K562 (cell line): Measurements from ENCODE around the gene DNAAF1. TPM values are rescaled to one million over a fixed set of nuclear protein-coding genes. Genes with fewer than 3 reads are reported as not detected.
A peak's percentile ranks its signal among the peaks of the same experiment; 100 is the strongest.

Experiments
- ATAC-seq: fragments of 200-7000 bp; cut with Tn5 transposase; 3 replicates; pipeline ENCODE4 v1.9.1; 2020; ENCODE audit warnings: moderate library complexity
- BruUV-seq: library from RNA; stranded (reverse); fragments of 400-500 nt; replicated peaks from 2 replicates; lab custom pipeline; 2021; lab: Mats Ljungman, UMichigan
- CTCF ChIA-PET: fragments of 300-600 bp; formaldehyde crosslinking; extraction: SDS; loops from one replicate; lab custom pipeline; 2021; ENCODE audit warnings: low intra/inter-chr PET ratio; lab: Yijun Ruan, JAX
- POLR2A ChIA-PET: fragments of 300-600, 350-650 bp; sonication (Branson Sonifier 250); formaldehyde crosslinking; extraction: SDS; loops from one replicate; lab custom pipeline; 2021; ENCODE audit warnings: antibody characterized with exemption, inconsistent platforms; lab: Yijun Ruan, JAX
- DNase-seq, 4 experiments: peaks; one replicate each; pipeline versions ENCODE4 v3.0.0 to v3.0.0-alpha.2; 2011 to 2018; ENCODE audit warnings: low spot score in 3 of 4, mixed read lengths in 3 of 4; ENCODE audit errors: extremely low read depth in 1 of 4
- FAIRE-seq: peaks from 2 replicates; lab custom pipeline; 2011; peaks lifted over from hg19 to GRCh38; lab: Jason Lieb, UNC
- H2AFZ ChIP-seq: 2 replicates; pipeline ENCODE4 v1.6.0; 2011; ENCODE audit warnings: low read depth, low read length, control low read depth, inconsistent platforms
- H3K27ac ChIP-seq: fragments of 200-600 bp; 3 replicates; pipeline ENCODE4 v1.8.0; 2011; ENCODE audit warnings: low read depth, mild to moderate bottlenecking, control low read depth, inconsistent platforms, low read length, moderate library complexity, mixed read lengths; ENCODE audit errors: extremely low read depth
- H3K27me3 ChIP-seq, 2 experiments: fragments of 300-600 bp in 1 of 2; 2 replicates in 1 of 2; 3 replicates in 1 of 2; pipeline versions ENCODE4 v1.6.0 to v1.8.0; 2011; ENCODE audit warnings: inconsistent platforms in 2 of 2, low read length in 2 of 2, mild to moderate bottlenecking in 1 of 2, mixed read lengths in 1 of 2, moderate library complexity in 1 of 2; ENCODE audit not compliant: control insufficient read depth in 2 of 2, insufficient read depth in 2 of 2
- H3K36me3 ChIP-seq: fragments of 300-600 bp; 3 replicates; pipeline ENCODE4 v1.8.0; 2011; ENCODE audit warnings: mild to moderate bottlenecking, low read length, inconsistent platforms; ENCODE audit not compliant: control insufficient read depth, insufficient read depth
- H3K4me1 ChIP-seq, 2 experiments: fragments of 200-600 bp in 1 of 2; replicated peaks in 1 of 2; 2 replicates in 1 of 2; 3 replicates in 1 of 2; pipeline versions ENCODE4 v1.5.1 to v1.8.0; 2011; ENCODE audit warnings: inconsistent platforms in 2 of 2, low read length in 2 of 2, mild to moderate bottlenecking in 1 of 2, mixed read lengths in 1 of 2, moderate library complexity in 1 of 2; ENCODE audit not compliant: control insufficient read depth in 2 of 2, insufficient read depth in 2 of 2
- H3K4me2 ChIP-seq: 2 replicates; pipeline ENCODE4 v1.6.1; 2011; ENCODE audit warnings: low read length, control low read depth, inconsistent platforms, mixed read lengths; ENCODE audit not compliant: insufficient read depth
- H3K4me3 ChIP-seq: fragments of 200-600 bp; sonication (generic), shearing (Covaris generic); 2 replicates; pipeline ENCODE4 v1.5.1; 2016; ENCODE audit warnings: control low read depth, inconsistent platforms
- H3K79me2 ChIP-seq: fragments of 200-600 bp; 3 replicates; pipeline ENCODE4 v1.8.0; 2011; ENCODE audit warnings: low read length, inconsistent platforms; ENCODE audit not compliant: control insufficient read depth, insufficient read depth
- H3K9ac ChIP-seq, 2 experiments: 2 replicates each; pipeline versions ENCODE4 v1.6.0 to v1.6.1; 2011; ENCODE audit warnings: low read depth in 2 of 2, low read length in 2 of 2, control low read depth in 1 of 2, inconsistent platforms in 1 of 2, mild to moderate bottlenecking in 1 of 2, mixed read lengths in 1 of 2; ENCODE audit not compliant: insufficient read depth in 1 of 2
- H3K9me1 ChIP-seq: one replicate; pipeline ENCODE4 v1.6.0; 2011; ENCODE audit warnings: inconsistent platforms, mild to moderate bottlenecking, low read length, moderate library complexity; ENCODE audit not compliant: control insufficient read depth, insufficient read depth
- H3K9me3 ChIP-seq: replicated peaks from 2 replicates; pipeline ENCODE4 v1.5.1; 2011; ENCODE audit warnings: low read depth, low read length, inconsistent platforms; ENCODE audit not compliant: control insufficient read depth, insufficient read depth
- H4K20me1 ChIP-seq: replicated peaks from 2 replicates; pipeline ENCODE4 v1.6.1; 2011; ENCODE audit warnings: low read length, inconsistent platforms, mixed read lengths; ENCODE audit not compliant: control insufficient read depth, insufficient read depth
- BCOR ChIP-seq: fragments of 450-650 bp; IDR thresholded peaks from 2 replicates; pipeline ENCODE4 v1.6.1; 2016
- CBX3 ChIP-seq, 2 experiments: IDR thresholded peaks; 1 replicate in 1 of 2; 2 replicates in 1 of 2; pipeline ENCODE4 v1.6.1; 2012; ENCODE audit warnings: inconsistent platforms in 2 of 2, low read length in 2 of 2, borderline replicate concordance in 1 of 2, control low read depth in 1 of 2
- ESRRA ChIP-seq: fragments of 450-650 bp; IDR thresholded peaks from 2 replicates; pipeline ENCODE4 v1.6.1; 2014; ENCODE audit warnings: low read depth, mild to moderate bottlenecking, moderate library complexity, borderline replicate concordance
- ILK ChIP-seq: fragments of 450-650 bp; IDR thresholded peaks from 2 replicates; pipeline ENCODE4 v1.6.1; 2016; ENCODE audit warnings: missing genetic modification characterization, low read depth, mild to moderate bottlenecking, missing compliant biosample characterization, moderate library complexity, borderline replicate concordance
- KDM1A ChIP-seq, 2 experiments: fragments of 450-650 bp; IDR thresholded peaks; 2 replicates each; pipeline ENCODE4 v1.6.1; 2016; ENCODE audit warnings: mild to moderate bottlenecking in 2 of 2
- MAZ ChIP-seq, 2 experiments: fragments of 450-650 bp in 1 of 2; sonication (generic) in 1 of 2; formaldehyde crosslinking; IDR thresholded peaks in 1 of 2; conservative IDR thresholded peaks in 1 of 2; 2 replicates each; pipeline versions ENCODE4 v1.4.0 to v1.5.0; 2020; ENCODE audit warnings: mild to moderate bottlenecking in 1 of 2, missing genetic modification reagents in 1 of 2
- PHB2 ChIP-seq: fragments of 450-650 bp; IDR thresholded peaks from 2 replicates; pipeline ENCODE4 v1.6.1; 2017; ENCODE audit warnings: low read depth
- RBM25 ChIP-seq: fragments of 200-400 bp; formaldehyde crosslinking; IDR thresholded peaks from 2 replicates; pipeline ENCODE4 v1.6.1; 2018; ENCODE audit warnings: low read length, low read depth, moderate library complexity; ENCODE audit not compliant: severe bottlenecking
- SMARCE1 ChIP-seq: fragments of 450-650 bp; IDR thresholded peaks from 2 replicates; pipeline ENCODE4 v1.7.1; 2016; ENCODE audit warnings: mild to moderate bottlenecking
- SP2 ChIP-seq: IDR thresholded peaks from 2 replicates; pipeline ENCODE4 v1.6.1; 2011; ENCODE audit warnings: mild to moderate bottlenecking, low read depth, low read length, moderate library complexity; ENCODE audit not compliant: poor library complexity, severe bottlenecking; ENCODE audit errors: extremely low read depth
- SREBF2 ChIP-seq: sonication (generic); formaldehyde crosslinking; IDR thresholded peaks from 2 replicates; pipeline ENCODE4 v1.4.0; 2020; ENCODE audit warnings: mild to moderate bottlenecking, missing genetic modification reagents
- ZNF212 ChIP-seq: fragments of 450-650 bp; formaldehyde crosslinking; IDR thresholded peaks from 2 replicates; pipeline ENCODE4 v1.4.0; 2020; ENCODE audit warnings: mild to moderate bottlenecking
- ZNF79 ChIP-seq: fragments of 250-450 bp; sonication (Bioruptor Pico); IDR thresholded peaks from 2 replicates; pipeline ENCODE4 v1.4.0; 2020; ENCODE audit warnings: low read depth, mild to moderate bottlenecking, moderate library complexity
- WGBS: fragments of 100-300 bp; shearing (Covaris generic); methylation state at CpG from one replicate; pipeline ENCODE4 v1.1.6; 2016; ENCODE audit warnings: low coverage, mixed read lengths; ENCODE audit not compliant: insufficient coverage; ENCODE audit errors: missing lambda C conversion rate; 5-methylcytosine and 5-hydroxymethylcytosine counted together
- in situ Hi-C: fragments of 300-500 bp; cut with MboI; formaldehyde crosslinking; loops from 4 replicates; pipeline ENCODE4 v1.15.0; 2018; ENCODE audit warnings: inconsistent platforms, mixed read lengths
- intact Hi-C: fragments of 100-400 bp; cut with micrococcal nuclease; formaldehyde crosslinking; loops from 2 replicates; pipeline ENCODE4 v1.14.2; 2022
- polyA plus RNA-seq, 8 experiments: library from polyadenylated mRNA; depleted of rRNA in 4 of 8; stranded (reverse) in 5 of 8; unstranded in 3 of 8; fragments of >200 nt; fragmentation: Nextera tagmentation in 2 of 8; fragmentation: Illumina TruSeq in 1 of 8; extraction: Ambion mirVana in 2 of 8; extraction: Trizol in 1 of 8; gene quantifications; 2 replicates each; pipeline versions ENCODE4 v1.2.1 to v1.2.3, GENCODE V29; 2011 to 2014; ENCODE audit warnings: inconsistent platforms in 1 of 8, missing spikeins in 1 of 8
- total RNA-seq, 7 experiments: library from RNA; depleted of rRNA in 6 of 7; stranded (reverse); fragments of >200 nt in 6 of 7; fragmentation: Illumina TruSeq in 2 of 7; extraction: Trizol in 2 of 7; gene quantifications; 2 replicates each; pipeline versions ENCODE4 v1.2.1 to v1.2.3, GENCODE V29; 2011 to 2021; ENCODE audit warnings: low replicate concordance in 1 of 7
- TF ChIP-seq, protein P1 (sequence below): fragments of 450-650 bp; IDR thresholded peaks from one replicate; pipeline ENCODE4 v1.6.1; 2018; ENCODE audit warnings: mild to moderate bottlenecking, moderate library complexity; ENCODE audit not compliant: partially characterized antibody
- TF ChIP-seq, protein P2 (sequence below): fragments of 150-350 bp; IDR thresholded peaks from 2 replicates; pipeline ENCODE4 v1.6.1; 2014; ENCODE audit warnings: low read depth, mild to moderate bottlenecking, low read length, borderline replicate concordance
- TF ChIP-seq, protein P3 (sequence below): sonication (generic); formaldehyde crosslinking; IDR thresholded peaks from 2 replicates; pipeline ENCODE4 v1.8.0; 2022; ENCODE audit warnings: mild to moderate bottlenecking, low read depth, missing genetic modification reagents

The DNAAF1 gene
- total and polyA plus RNA-seq, 9 of the 15 experiments (the other 6 are each of a cell fraction or from before 2014, with no cell fraction given): 0.01 TPM; not detected in 8

DNA sequence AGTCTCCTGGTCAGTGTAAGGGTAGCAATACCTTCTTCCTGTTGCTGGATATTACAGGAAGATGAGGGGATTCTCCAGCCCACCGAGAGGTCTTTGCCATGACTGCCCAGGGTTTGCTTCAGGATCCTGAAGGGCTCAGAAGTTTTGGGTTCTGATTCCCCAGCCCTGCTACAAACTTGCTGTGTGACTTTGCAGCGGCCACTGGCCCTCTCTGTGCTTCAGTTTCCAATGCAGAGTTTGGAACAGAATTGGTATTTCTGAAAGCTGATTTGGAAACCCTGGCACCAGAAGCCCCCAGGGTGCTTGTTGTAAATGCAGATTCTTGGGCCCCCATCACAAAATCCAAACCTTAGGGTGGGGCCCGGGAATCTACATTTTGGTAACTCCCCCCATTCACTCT is 80.0 kb downstream of the DNAAF1 start (continued):
- no peak for TF ChIP-seq SMARCE1
- TF ChIP-seq ILK (tag): no peak
- no peak for TF ChIP-seq CBX3 (IDR thresholded peaks at IDR 0.05; ENCODE audit: borderline replicate concordance in 1 of 2, low read length in 2 of 2)
- no peak for TF ChIP-seq ESRRA
- peak; percentile 90 for TF ChIP-seq RBM25
- TF ChIP-seq KDM1A (IDR thresholded peaks at IDR 0.05): peak; percentile 25 to 41; a peak in 3 of 4 replicates
- peak; percentile 60 for TF ChIP-seq BCOR
- TF ChIP-seq, protein P1, sequence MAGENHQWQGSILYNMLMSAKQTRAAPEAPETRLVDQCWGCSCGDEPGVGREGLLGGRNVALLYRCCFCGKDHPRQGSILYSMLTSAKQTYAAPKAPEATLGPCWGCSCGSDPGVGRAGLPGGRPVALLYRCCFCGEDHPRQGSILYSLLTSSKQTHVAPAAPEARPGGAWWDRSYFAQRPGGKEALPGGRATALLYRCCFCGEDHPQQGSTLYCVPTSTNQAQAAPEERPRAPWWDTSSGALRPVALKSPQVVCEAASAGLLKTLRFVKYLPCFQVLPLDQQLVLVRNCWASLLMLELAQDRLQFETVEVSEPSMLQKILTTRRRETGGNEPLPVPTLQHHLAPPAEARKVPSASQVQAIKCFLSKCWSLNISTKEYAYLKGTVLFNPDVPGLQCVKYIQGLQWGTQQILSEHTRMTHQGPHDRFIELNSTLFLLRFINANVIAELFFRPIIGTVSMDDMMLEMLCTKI: no peak
- TF ChIP-seq ZNF79 (CRISPR knock-in tag): no peak
- TF ChIP-seq PHB2: no peak
- TF ChIP-seq ZNF212 (CRISPR knock-in tag): no peak
- no peak for TF ChIP-seq SREBF2 (CRISPR knock-in tag)
- TF ChIP-seq, all 486 proteins: peak for 4

DNA sequence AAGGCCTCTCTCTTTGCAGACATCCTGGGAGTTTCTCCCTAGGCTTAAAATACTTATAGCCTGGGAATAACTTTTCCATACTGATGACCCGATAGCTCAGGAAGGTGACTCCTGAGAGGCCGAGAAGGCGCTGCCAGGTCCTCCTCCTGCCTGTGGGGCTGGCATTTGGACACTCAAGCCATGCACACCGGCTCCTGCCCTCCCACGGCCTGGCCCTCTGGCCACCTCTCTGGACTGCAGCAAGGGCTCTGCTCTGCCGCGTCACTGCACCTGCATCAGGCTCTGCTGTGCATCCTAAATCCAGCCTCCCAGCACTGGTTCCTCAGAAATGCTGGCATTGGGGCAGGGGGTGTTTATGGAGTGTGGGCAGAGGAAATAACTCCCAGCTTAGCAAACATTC is 80.5 kb downstream of the DNAAF1 start:
- peaks cover 13 to 18% of the 10 kb centered on the region in 2 experiments for H3K4me1 ChIP-seq
- H3K4me2 ChIP-seq: no peak overlapping the region
- peaks cover 4% of the 10 kb centered on the region; the same call in 1 of the 2 replicates for H4K20me1 ChIP-seq
- WGBS: 10% methylated on average over 7 of the region's 7 CpGs
- H3K79me2 ChIP-seq: no peaks in the 10 kb centered on the region
- ATAC-seq (no peak), DNase-seq (no peak), FAIRE-seq (no peak)
- H3K27me3 ChIP-seq: peaks cover 45 to 66% of the 10 kb centered on the region in 2 experiments
- no peak overlapping the region for H3K9ac ChIP-seq
- intact Hi-C loops (no loop called here), in situ Hi-C loops (no loop called here)
- no peak overlapping the region for H3K4me3 ChIP-seq
- no peaks in the 10 kb centered on the region for H3K9me1 ChIP-seq
- ChIA-PET POLR2A (no interaction called here), CTCF (no interaction called here)
- no peaks in the 10 kb centered on the region for H3K36me3 ChIP-seq
- H2AFZ ChIP-seq: no peak overlapping the region
- no peak overlapping the region for H3K27ac ChIP-seq
- H3K9me3 ChIP-seq: no peaks in the 10 kb centered on the region
- BruUV-seq: no TSS peak
- TF ChIP-seq, protein P2, sequence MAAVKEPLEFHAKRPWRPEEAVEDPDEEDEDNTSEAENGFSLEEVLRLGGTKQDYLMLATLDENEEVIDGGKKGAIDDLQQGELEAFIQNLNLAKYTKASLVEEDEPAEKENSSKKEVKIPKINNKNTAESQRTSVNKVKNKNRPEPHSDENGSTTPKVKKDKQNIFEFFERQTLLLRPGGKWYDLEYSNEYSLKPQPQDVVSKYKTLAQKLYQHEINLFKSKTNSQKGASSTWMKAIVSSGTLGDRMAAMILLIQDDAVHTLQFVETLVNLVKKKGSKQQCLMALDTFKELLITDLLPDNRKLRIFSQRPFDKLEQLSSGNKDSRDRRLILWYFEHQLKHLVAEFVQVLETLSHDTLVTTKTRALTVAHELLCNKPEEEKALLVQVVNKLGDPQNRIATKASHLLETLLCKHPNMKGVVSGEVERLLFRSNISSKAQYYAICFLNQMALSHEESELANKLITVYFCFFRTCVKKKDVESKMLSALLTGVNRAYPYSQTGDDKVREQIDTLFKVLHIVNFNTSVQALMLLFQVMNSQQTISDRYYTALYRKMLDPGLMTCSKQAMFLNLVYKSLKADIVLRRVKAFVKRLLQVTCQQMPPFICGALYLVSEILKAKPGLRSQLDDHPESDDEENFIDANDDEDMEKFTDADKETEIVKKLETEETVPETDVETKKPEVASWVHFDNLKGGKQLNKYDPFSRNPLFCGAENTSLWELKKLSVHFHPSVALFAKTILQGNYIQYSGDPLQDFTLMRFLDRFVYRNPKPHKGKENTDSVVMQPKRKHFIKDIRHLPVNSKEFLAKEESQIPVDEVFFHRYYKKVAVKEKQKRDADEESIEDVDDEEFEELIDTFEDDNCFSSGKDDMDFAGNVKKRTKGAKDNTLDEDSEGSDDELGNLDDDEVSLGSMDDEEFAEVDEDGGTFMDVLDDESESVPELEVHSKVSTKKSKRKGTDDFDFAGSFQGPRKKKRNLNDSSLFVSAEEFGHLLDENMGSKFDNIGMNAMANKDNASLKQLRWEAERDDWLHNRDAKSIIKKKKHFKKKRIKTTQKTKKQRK: no peak
- TF ChIP-seq SP2 (no peak), MAZ (CRISPR knock-in tag; conservative IDR thresholded peaks at IDR 0.05 in 1 of 2, IDR thresholded peaks at IDR 0.05 in 1 of 2) (no peak)
- TF ChIP-seq, protein P3, sequence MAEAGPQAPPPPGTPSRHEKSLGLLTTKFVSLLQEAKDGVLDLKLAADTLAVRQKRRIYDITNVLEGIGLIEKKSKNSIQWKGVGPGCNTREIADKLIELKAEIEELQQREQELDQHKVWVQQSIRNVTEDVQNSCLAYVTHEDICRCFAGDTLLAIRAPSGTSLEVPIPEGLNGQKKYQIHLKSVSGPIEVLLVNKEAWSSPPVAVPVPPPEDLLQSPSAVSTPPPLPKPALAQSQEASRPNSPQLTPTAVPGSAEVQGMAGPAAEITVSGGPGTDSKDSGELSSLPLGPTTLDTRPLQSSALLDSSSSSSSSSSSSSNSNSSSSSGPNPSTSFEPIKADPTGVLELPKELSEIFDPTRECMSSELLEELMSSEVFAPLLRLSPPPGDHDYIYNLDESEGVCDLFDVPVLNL: no peak
